ENCODE data around the gene MORN3.
"Not testable (repeated sequence)": the region's sequence is repeated elsewhere in the genome, so short reads cannot be mapped to it uniquely, and the experiment has no call there.

MORN3 gene

DNA sequence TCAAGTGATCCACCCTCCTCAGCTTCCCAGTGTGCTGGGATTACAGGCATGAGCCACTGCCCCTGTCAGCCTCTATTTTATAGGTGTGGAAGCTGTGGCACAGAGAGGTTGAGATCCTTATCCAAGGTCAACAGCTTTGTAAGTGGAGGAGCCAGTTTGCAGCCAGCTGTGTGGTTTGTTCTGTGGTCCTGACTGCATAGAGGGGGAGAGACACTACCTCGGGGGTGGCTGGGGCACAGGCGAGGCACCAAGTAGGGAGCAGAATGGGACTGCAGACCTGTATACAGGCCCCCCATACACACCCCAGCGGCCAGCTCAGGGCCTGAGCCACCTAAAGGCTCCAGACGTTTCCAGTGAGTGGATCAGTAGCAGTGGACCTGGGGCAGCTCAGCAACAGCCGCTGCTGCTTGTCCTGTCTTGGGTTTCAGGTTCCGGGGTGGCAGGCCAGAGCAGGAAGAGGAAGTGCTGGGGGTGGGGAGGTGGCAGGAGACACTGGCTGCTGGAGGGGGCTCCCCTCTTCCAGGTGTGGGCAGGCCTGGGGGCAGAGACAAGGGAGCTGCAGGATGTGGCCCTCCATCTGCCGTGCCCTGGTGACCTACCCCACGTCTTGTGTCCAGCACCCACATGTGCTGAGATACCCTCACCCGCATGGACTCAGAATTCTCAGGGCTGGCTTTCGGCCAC, 32.1 kb downstream of the MORN3 start:
- DNase-seq: no peak

- DNase-seq: no peak
Observed at GRCh38 chr12:121634836-121635235, 34.6 kb downstream of the MORN3 start.

GRCh38 chr12:121633833-121634196, 35.6 kb downstream of the MORN3 start:
- not testable (repeated sequence) for DNase-seq

DNA sequence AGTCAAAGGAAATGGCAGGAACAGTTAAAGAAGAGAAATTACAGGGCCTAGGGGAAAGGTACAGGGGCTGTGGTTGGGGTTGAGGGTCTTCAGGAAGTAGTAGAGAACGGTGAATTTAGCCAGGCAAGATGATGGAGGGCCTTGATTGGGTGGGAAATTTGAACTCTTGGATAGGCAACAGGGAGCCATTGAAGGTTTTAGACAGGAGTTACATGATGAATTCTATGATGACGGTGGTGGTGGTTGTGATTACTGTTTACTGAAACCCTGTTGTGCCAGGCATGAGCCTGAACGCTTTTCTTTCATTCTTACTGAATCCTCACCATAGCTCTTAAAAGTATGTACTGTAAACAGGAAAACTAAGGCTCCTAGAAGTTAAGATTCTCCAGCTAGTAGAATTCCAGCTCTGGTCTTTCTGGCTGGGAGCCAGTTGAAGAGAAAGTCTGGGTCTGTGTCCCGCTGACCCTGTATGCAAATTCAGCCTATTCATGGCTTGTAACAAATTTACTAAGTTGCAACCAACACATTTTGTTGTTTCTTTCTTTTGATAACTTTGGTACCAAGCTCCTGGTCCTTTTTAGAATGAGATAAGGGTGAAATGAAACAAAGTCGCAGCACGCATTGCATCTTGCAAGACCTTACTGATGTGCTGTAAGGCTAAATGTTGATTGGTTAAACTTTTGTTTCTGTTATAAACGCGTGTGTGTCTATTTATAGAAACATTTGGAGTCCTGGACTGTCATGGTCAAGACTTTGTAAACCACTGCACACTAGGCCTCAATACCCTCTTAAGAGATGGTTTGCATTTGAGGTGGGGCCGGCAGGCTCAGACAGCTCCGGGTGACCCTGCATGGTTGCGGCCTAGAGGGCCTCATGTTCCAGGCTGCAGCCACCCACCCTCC, 37.1 kb downstream of the MORN3 start:
- DNase-seq: no peak

DNA sequence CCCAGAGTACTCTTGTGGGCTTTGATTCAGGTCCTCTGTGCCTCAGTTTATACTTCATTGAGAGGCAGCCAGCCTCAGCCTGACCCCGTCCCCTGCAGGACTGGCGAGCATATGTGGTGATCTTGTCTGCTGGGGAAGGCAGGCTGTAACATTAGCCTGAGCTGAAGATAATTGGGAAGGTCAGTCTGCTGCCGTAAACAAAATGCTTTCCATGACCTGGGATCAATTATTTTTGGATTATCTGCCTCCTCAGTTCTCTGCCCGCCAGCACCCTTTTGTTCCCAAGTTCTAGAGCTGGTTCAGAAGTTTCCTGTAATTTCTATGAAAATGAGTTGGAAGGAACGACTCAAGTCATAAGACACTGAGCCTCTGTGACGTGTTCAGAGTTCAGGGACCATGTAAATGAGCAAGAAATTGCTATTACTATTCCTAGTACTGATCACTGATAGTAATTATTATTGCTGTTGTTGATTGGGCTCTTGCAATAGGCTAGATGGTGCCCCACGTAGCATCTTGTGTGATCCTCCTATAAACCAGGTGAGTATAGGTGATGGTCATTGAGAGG, 38.6 kb downstream of the MORN3 start:
- no peak for DNase-seq

GRCh38 chr12:121628536-121628935, 40.9 kb downstream of the MORN3 start:
- DNase-seq: no peak

DNA sequence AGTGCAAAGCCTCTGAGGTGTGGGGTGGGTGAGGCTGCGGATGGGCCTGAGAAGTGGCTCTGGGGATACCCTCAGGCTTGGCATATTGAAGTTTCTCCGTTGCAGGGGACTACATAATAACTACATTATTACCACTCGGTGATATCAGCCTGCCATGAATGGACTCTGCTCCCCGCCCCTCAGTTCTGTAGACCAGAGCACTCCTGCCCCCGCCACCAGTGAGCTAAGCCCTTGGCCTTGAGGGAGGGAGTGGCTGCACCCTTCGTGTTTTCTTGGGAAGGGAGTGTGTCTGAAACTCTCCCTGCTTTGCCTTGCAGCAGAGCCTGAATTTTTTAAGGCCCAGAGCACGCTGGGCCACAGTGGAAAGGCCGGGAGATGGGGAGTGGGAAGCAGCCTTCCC, 41.4 kb downstream of the MORN3 start:
- DNase-seq: no peak

DNA sequence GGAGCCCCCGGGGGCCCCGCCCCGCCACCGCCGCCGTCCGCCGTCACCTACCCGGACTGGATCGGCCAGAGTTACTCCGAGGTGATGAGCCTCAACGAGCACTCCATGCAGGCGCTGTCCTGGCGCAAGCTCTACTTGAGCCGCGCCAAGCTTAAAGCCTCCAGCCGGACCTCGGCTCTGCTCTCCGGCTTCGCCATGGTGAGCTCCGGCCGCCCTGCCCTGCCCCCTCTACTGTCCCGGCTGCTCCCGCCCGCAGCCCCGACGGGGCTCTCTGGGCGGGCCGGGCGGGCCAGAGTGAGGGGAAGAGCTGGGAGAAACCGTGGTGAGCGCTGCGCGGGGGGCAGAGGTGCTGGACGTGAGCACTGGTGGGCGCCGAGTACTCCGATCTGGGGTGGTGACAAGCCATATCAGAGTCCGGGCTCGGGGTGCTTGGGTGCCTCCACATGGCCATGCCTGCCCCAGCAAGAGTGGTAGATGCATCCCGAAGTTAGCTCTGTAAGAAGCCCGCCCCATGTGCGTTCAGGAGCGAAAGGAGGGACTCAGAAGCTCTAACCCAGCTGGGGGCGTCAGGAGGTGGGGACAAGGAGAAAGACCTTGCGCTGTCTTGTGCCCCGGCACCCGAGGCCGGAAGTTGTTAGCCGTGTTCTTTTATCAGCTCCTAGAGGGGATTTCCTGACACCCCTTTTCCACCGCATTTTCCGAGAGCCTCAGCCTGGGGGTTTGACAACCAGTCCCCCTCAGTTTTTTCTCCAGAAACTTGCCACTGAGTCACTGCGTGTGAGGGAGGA, 42.4 kb downstream of the MORN3 start:
- DNase-seq: peak; percentile 8

- DNase-seq: peak; percentile 84
Observed at GRCh38 chr12:121626087-121626852, 43.2 kb downstream of the MORN3 start, which contains the start of gene ORAI1. Gene ORAI1 (plus strand): TSS chr12:121626530.

DNA sequence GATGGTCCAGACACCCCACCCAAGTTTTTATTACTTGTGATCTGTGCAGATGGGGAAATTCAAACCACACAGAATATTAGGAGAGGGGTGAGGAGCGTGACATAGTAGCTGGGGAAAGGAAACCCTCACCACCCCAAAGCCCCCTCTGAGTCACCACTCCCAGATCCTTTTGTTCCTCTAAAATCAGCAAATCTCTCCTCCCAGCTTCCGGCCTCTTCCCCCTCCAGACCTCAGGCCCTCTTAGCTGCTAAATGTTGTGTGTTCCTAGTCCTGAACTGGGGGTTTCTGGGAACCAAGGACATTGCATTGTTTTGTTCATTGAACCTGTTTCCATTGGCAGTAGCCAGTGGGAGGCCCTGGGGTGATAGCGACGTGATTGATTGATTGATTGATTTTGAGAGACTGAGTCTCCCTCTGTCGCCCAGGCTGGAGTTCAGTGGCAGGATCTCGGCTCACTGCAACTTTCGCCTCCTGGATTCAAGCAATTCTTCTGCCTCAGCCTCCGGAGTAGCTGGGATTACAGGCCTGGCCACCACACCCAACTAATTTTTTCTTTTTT, 49.0 kb downstream of the MORN3 start:
- no peak for DNase-seq

DNA sequence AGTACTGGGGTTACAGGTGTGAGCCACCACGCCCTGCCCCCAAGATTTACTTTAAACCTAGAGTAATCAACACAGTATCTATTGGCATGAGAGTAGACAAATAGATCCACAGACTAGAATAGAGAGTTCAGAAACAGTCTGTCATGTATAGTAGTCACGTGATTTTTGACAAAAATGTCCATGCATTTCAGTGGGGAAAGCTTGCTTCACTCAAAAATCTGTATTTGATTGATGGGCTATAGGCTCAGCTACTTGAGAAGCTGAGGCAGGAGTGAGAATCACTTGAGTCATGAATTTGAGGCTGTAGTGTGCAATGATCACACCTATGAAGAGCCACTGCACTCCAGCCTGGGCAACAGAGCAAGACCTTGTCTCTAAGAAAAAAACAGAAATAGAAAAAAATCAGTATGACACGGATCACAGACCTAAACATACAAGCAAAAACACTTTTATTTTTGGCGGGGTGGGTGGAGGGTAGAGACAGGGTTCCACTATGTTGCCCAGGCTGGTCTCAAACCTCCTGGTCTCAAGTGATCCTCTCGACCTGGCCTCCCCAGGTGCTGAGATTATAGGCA, 50.7 kb downstream of the MORN3 start:
- DNase-seq: no peak

GRCh38 chr12:121614872-121615467, 54.5 kb downstream of the MORN3 start:
- no peak for DNase-seq

GRCh38 chr12:121613462-121613861, 56.0 kb downstream of the MORN3 start:
- no peak for DNase-seq

GRCh38 chr12:121611306-121611705, 58.1 kb downstream of the MORN3 start:
- no peak for DNase-seq

DNA sequence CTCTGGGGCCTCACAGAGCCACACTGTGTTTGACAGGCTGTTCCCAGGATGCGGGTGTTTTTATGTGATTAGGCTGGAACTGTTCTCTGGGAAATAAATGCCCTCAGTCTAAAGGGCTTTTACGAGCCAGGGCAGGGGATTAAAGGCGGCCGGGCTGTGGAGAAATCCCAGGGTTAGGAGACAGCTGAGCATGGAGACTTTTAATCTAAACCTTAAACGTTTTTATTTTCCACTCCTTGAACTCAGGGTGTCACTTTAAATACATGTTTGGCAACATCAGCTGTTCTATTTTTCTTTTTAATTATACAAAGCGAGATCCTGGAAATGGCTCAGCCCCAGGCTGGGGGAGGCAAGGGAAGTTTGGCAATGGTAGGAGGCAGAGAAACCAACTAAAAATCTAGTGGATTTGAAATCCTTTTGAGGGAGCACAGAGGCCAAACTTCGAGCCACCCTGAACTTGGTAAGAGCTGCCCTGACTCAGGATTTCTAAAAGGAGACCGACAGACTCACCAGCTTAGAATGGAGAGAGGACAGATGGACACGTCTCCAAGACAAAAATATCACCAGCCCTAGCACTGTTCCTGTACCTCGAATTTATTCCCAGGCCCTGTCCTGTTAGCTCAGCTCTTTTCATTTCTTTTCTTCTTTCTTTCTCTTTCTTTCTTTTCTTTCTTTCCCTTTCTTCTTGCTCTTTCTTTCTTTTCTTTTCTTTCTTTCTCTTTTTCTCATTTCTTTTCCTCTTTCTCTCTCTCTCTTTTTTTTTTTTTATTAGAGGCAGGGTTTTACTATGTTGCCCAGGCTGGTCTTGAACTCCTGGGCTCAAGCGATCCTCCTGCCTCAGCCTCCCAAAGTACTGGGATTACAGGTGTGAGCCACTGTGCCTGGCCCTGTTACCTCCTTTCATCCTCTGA, 59.0 kb downstream of the MORN3 start:
- DNase-seq: no peak

- no peak for DNase-seq
Observed at GRCh38 chr12:121608301-121608700, 61.2 kb downstream of the MORN3 start.

DNA sequence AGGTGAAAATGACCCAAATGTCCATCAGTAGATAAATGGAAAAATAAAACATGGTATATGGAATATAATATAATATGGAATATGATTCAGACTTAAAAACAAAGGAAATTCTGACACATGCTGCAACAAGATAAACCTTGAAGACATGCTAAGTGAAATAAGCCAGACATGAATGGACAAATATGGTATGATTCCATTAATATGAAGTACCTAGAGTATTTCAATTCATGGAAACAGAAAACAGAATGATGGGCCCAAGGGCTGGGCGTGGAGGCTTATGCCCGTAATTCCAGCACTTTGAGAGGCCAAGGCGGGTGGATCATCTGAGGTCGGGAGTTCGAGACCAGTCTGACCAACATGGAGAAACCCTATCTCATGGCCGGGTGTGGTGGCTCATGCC, 65.9 kb downstream of the MORN3 start:
- no peak for DNase-seq

GRCh38 chr12:121602766-121603165, 66.7 kb downstream of the MORN3 start:
- no peak for DNase-seq

GRCh38 chr12:121600702-121601336, 68.6 kb downstream of the MORN3 start:
- no peak for DNase-seq

All from NCI-H1092 (cell line).